Measurements from ENCODE around the gene KPNA6. TPM values are rescaled to one million over a fixed set of nuclear protein-coding genes. Genes with fewer than 3 reads are reported as not detected.

KPNA6 gene
- polyA plus RNA-seq, 1 donor (not counting 4 experiments of a cell fraction or from before 2014, with no cell fraction given): 42.6 TPM

GRCh38 chr1:32106663-32107275 lies 1.1 kb upstream of the KPNA6 start:
- DNase-seq (ENCODE audit: low read depth, low spot score) (no peak), FAIRE-seq (no peak)
- Histone ChIP-seq H3K4me2 (ENCODE audit: control insufficient read depth, extremely low read depth, insufficient read depth, low read depth, low read length) (no peak overlapping the region), H4K20me1 (ENCODE audit: control insufficient read depth, extremely low read depth, insufficient read depth, low read length) (peaks cover 7% of the 10 kb centered on the region), H3K27ac (ENCODE audit: control insufficient read depth, insufficient read depth, low read length) (no peak overlapping the region), H3K4me1 (ENCODE audit: control insufficient read depth, extremely low read depth, insufficient read depth, low read length) (peaks cover 15% of the 10 kb centered on the region), H3K36me3 (ENCODE audit: control insufficient read depth in 2 of 2, extremely low read depth in 1 of 2, insufficient read depth in 2 of 2, low read length in 2 of 2) (peaks cover 6 to 7% of the 10 kb centered on the region in 2 experiments), H3K79me2 (ENCODE audit: control insufficient read depth, insufficient read depth, low read length) (peaks cover 36% of the 10 kb centered on the region), H3K4me3 (ENCODE audit: control insufficient read depth in 2 of 3, extremely low read depth in 1 of 3, insufficient read depth in 2 of 3, low read depth in 1 of 3, low read length in 3 of 3) (no peak overlapping the region), H3K9me3 (ENCODE audit: control insufficient read depth, low read depth, low read length) (no peaks in the 10 kb centered on the region), H2AFZ (ENCODE audit: control insufficient read depth, low read length) (no peak overlapping the region), H3K9me1 (ENCODE audit: control insufficient read depth, extremely low read depth, insufficient read depth, low read length) (peaks cover 8% of the 10 kb centered on the region), H3K9ac (ENCODE audit: control insufficient read depth, extremely low read depth, insufficient read depth, low read length) (no peak overlapping the region), H3K27me3 (ENCODE audit: control insufficient read depth, extremely low read depth, insufficient read depth, low read length) (no peaks in the 10 kb centered on the region)
- dilution Hi-C loops (cut with MboI; ENCODE audit: extremely low pct_ligation_motif_present, low sequenced_read_pairs): no loop called here
- no peak for TF ChIP-seq EZH2 (IDR thresholded peaks at IDR 0.05; ENCODE audit: low read length)
- TF ChIP-seq CTCF (optimal IDR thresholded peaks at IDR 0.05 in 1 of 3, IDR thresholded peaks at IDR 0.05 in 1 of 3, conservative IDR thresholded peaks at IDR 0.05 in 1 of 3; ENCODE audit: extremely low read depth in 1 of 3, insufficient read depth in 2 of 3, low read length in 3 of 3): no peak

- Histone ChIP-seq H3K9me3 (ENCODE audit: control insufficient read depth, low read depth, low read length) (no peaks in the 10 kb centered on the region), H4K20me1 (ENCODE audit: control insufficient read depth, extremely low read depth, insufficient read depth, low read length) (peaks cover 8% of the 10 kb centered on the region), H3K79me2 (ENCODE audit: control insufficient read depth, insufficient read depth, low read length) (peaks cover 79% of the 10 kb centered on the region), H3K9me1 (ENCODE audit: control insufficient read depth, extremely low read depth, insufficient read depth, low read length) (peaks cover 8% of the 10 kb centered on the region), H3K27me3 (ENCODE audit: control insufficient read depth, extremely low read depth, insufficient read depth, low read length) (no peaks in the 10 kb centered on the region), H3K4me2 (ENCODE audit: control insufficient read depth, extremely low read depth, insufficient read depth, low read depth, low read length) (peak overlapping the region; percentile 71), H2AFZ (ENCODE audit: control insufficient read depth, low read length) (no peak overlapping the region), H3K9ac (ENCODE audit: control insufficient read depth, extremely low read depth, insufficient read depth, low read length) (no peak overlapping the region), H3K27ac (ENCODE audit: control insufficient read depth, insufficient read depth, low read length) (peak overlapping the region; percentile 30), H3K36me3 (ENCODE audit: control insufficient read depth in 2 of 2, extremely low read depth in 1 of 2, insufficient read depth in 2 of 2, low read length in 2 of 2) (peaks cover 0 to 4% of the 10 kb centered on the region in 2 experiments), H3K4me1 (ENCODE audit: control insufficient read depth, extremely low read depth, insufficient read depth, low read length) (peaks cover 16% of the 10 kb centered on the region), H3K4me3 (ENCODE audit: control insufficient read depth in 2 of 3, extremely low read depth in 1 of 3, insufficient read depth in 2 of 3, low read depth in 1 of 3, low read length in 3 of 3) (peak overlapping the region in 1 of 3 experiments; percentile 0)
- FAIRE-seq (no peak), DNase-seq (ENCODE audit: low read depth, low spot score) (no peak)
- TF ChIP-seq EZH2 (IDR thresholded peaks at IDR 0.05; ENCODE audit: low read length) (no peak), CTCF (optimal IDR thresholded peaks at IDR 0.05 in 1 of 3, IDR thresholded peaks at IDR 0.05 in 1 of 3, conservative IDR thresholded peaks at IDR 0.05 in 1 of 3; ENCODE audit: extremely low read depth in 1 of 3, insufficient read depth in 2 of 3, low read length in 3 of 3) (no peak)
- dilution Hi-C loops (cut with MboI; ENCODE audit: extremely low pct_ligation_motif_present, low sequenced_read_pairs): no loop called here
These were observed 3.3 kb downstream of the KPNA6 start for GRCh38 chr1:32111040-32111623.
